ENCODE results near the gene CCT7.
"Not testable (repeated sequence)": the region's sequence is repeated elsewhere in the genome, so short reads cannot be mapped to it uniquely, and the experiment has no call there.

Gene CCT7

GRCh38 chr2:73233932-73234832, at the start of gene CCT7:
TSS of gene CCT7 (plus strand) at chr2:73234308. CDS start at chr2:73234379, 71 bp downstream.
- DNase-seq: peak; percentile 90 to 93

- no peak for DNase-seq
Observed at GRCh38 chr2:73185965-73186364, 48.1 kb upstream of the CCT7 start.

- no peak for DNase-seq
Observed at GRCh38 chr2:73187549-73187948, 46.6 kb upstream of the CCT7 start.

GRCh38 chr2:73197579-73197978, 36.5 kb upstream of the CCT7 start:
- no peak for DNase-seq

GRCh38 chr2:73200281-73200680, 33.8 kb upstream of the CCT7 start:
- DNase-seq: not testable (repeated sequence)

GRCh38 chr2:73202156-73203054, 31.7 kb upstream of the CCT7 start, which contains the start of gene NOTO:
TSS of gene NOTO (plus strand) at chr2:73202574. CDS start at chr2:73202667, 93 bp downstream.
- DNase-seq: no peak

- no peak for DNase-seq
Observed at GRCh38 chr2:73203055-73203681, 30.9 kb upstream of the CCT7 start.

GRCh38 chr2:73205611-73206010, 28.5 kb upstream of the CCT7 start:
- DNase-seq: no peak

GRCh38 chr2:73208258-73208657, 25.9 kb upstream of the CCT7 start:
- DNase-seq: no peak

- DNase-seq: no peak
Observed at GRCh38 chr2:73210019-73210418, 24.1 kb upstream of the CCT7 start.

- DNase-seq: no peak
Observed at GRCh38 chr2:73210696-73211095, 23.4 kb upstream of the CCT7 start.

- DNase-seq: no peak
Observed at GRCh38 chr2:73212098-73212447, 22.0 kb upstream of the CCT7 start.

- DNase-seq: peak; percentile 68 to 76
Observed at GRCh38 chr2:73212448-73213176, 21.5 kb upstream of the CCT7 start.

- peak; percentile 86 to 92 for DNase-seq
Observed at GRCh38 chr2:73214120-73215035, 19.7 kb upstream of the CCT7 start, which contains the start of gene SMYD5. TSS of gene SMYD5 (plus strand) at chr2:73214245. CDS start at chr2:73214267, 22 bp downstream.

- no peak for DNase-seq
Observed at GRCh38 chr2:73215254-73215653, 18.9 kb upstream of the CCT7 start.

- DNase-seq: no peak
Observed at GRCh38 chr2:73217160-73217559, 16.9 kb upstream of the CCT7 start.

- DNase-seq: no peak
Observed at GRCh38 chr2:73217826-73218225, 16.3 kb upstream of the CCT7 start.

GRCh38 chr2:73218298-73218697, 15.8 kb upstream of the CCT7 start:
- DNase-seq: no peak

GRCh38 chr2:73223821-73224220, 10.3 kb upstream of the CCT7 start:
- DNase-seq: no peak

GRCh38 chr2:73225513-73226360, 8.4 kb upstream of the CCT7 start:
- DNase-seq: no peak
